ENCODE measurements around the gene COPS3. TPM values are rescaled to one million over a fixed set of nuclear protein-coding genes. Genes with fewer than 3 reads are reported as not detected.

The COPS3 gene
- total and polyA plus RNA-seq, 2 experiments from 2014 or later: 108 to 121 TPM

GRCh38 chr17:17241656-17242055, 39.4 kb downstream of the COPS3 start:
- H4K20me1 ChIP-seq (replicated peaks; ENCODE audit: insufficient read depth): peaks cover 2% of the 10 kb centered on the region; the same call in 1 of the 2 replicates

DNA sequence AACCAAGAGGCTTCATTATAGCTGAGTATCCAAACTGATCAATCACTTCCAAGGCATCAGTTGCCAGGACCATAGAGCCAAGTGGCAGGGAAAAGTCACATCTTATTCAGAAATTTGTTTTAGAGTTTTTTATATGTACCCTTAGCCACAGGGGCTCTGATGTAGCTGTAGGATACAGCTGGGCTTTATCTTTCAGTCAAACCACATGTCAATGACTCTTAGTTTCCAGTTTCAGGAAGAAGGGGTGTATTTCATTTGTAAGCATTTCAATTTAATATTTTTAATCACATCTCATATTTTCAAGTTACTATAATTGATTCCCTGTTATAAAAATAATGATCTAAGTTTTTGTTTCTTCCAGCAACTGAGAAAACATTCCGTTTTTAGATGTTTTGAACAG, 41.2 kb downstream of the COPS3 start:
- Histone ChIP-seq H3K4me2 (no peak overlapping the region), H3K4me1 (ENCODE audit: insufficient read depth) (peaks cover 10% of the 10 kb centered on the region), H3F3A (replicated peaks; ENCODE audit: low read depth) (0 out of 2 replicates have a peak, but pooled peaks cover 5% of the 10 kb centered on the region), H3K79me2 (replicated peaks; ENCODE audit: insufficient read depth) (peaks cover 20% of the 10 kb centered on the region), H3K27ac (ENCODE audit: low read depth) (no peak overlapping the region), H3K9me2 (ENCODE audit: insufficient read depth) (no peaks in the 10 kb centered on the region), H4K20me1 (replicated peaks; ENCODE audit: insufficient read depth) (peaks cover 7% of the 10 kb centered on the region; the same call in 1 of the 2 replicates), H3K4me3 (no peak overlapping the region), H3K27me3 (ENCODE audit: insufficient read depth) (no peaks in the 10 kb centered on the region), H3K36me3 (ENCODE audit: insufficient read depth) (no peaks in the 10 kb centered on the region), H2AFZ (no peak overlapping the region)
- Mint-ChIP-seq H3K27ac (no peak overlapping the region), H3K4me1 (peaks cover 16% of the 10 kb centered on the region), H3K27me3 (ENCODE audit: insufficient read depth, low read depth, poor library complexity) (peaks cover 9% of the 10 kb centered on the region), H3K4me3 (no peak overlapping the region), H3K36me3 (ENCODE audit: low read depth) (peaks cover 4% of the 10 kb centered on the region; the same call in 1 of the 3 replicates), H3K9me3 (no peaks in the 10 kb centered on the region)
- DNase-seq (ENCODE audit: low spot score): no peak
- no peak for ATAC-seq
- TF ChIP-seq ZNF114 (CRISPR knock-in tag; IDR thresholded peaks at IDR 0.05) (no peak), STAT1 (IDR thresholded peaks at IDR 0.05; ENCODE audit: unreplicated experiment) (no peak), EZH2phosphoT487 (IDR thresholded peaks at IDR 0.05; ENCODE audit: unreplicated experiment) (no peak), JUNB (IDR thresholded peaks at IDR 0.05; ENCODE audit: unreplicated experiment) (no peak)

More at GRCh38 chr17:17241656-17242055, 39.4 kb downstream of the COPS3 start:
- Mint-ChIP-seq H3K4me1 (peaks cover 3% of the 10 kb centered on the region; the same call in 1 of the 3 replicates), H3K9me3 (no peaks in the 10 kb centered on the region), H3K27ac (no peak overlapping the region), H3K27me3 (ENCODE audit: insufficient read depth, low read depth, poor library complexity) (peaks cover 3% of the 10 kb centered on the region), H3K36me3 (ENCODE audit: low read depth) (peaks cover 13% of the 10 kb centered on the region; the same call in 2 of the 3 replicates), H3K4me3 (no peak overlapping the region)
- no peak overlapping the region for H3K27ac ChIP-seq (ENCODE audit: low read depth)
- no peak for ATAC-seq
- no peak overlapping the region for H3K4me2 ChIP-seq
- H3K27me3 ChIP-seq (ENCODE audit: insufficient read depth): no peaks in the 10 kb centered on the region
- H3K4me3 ChIP-seq: no peak overlapping the region
- no peak overlapping the region for H2AFZ ChIP-seq
- no peaks in the 10 kb centered on the region for H3F3A ChIP-seq (replicated peaks; ENCODE audit: low read depth)
- no peaks in the 10 kb centered on the region; the same call in 1 of the 2 replicates for H3K36me3 ChIP-seq (ENCODE audit: insufficient read depth)
- H3K79me2 ChIP-seq (replicated peaks; ENCODE audit: insufficient read depth): peaks cover 2% of the 10 kb centered on the region; the same call in 1 of the 2 replicates
- H3K9me2 ChIP-seq (ENCODE audit: insufficient read depth): no peaks in the 10 kb centered on the region
- DNase-seq (ENCODE audit: low spot score): no peak
- TF ChIP-seq ZNF114 (CRISPR knock-in tag; IDR thresholded peaks at IDR 0.05): no peak
- TF ChIP-seq NANOG (IDR thresholded peaks at IDR 0.05; ENCODE audit: borderline replicate concordance): no peak
- TF ChIP-seq EZH2phosphoT487 (IDR thresholded peaks at IDR 0.05; ENCODE audit: unreplicated experiment): no peak
- no peak for TF ChIP-seq EZH2 (IDR thresholded peaks at IDR 0.05; ENCODE audit: low read depth, unreplicated experiment)
- no peak for TF ChIP-seq JUNB (IDR thresholded peaks at IDR 0.05; ENCODE audit: unreplicated experiment)
- no peak for TF ChIP-seq ZNF331 (CRISPR knock-in tag; IDR thresholded peaks at IDR 0.05; ENCODE audit: low read depth)
- no peak for TF ChIP-seq ETS1 (IDR thresholded peaks at IDR 0.05)
- TF ChIP-seq, protein P1, sequence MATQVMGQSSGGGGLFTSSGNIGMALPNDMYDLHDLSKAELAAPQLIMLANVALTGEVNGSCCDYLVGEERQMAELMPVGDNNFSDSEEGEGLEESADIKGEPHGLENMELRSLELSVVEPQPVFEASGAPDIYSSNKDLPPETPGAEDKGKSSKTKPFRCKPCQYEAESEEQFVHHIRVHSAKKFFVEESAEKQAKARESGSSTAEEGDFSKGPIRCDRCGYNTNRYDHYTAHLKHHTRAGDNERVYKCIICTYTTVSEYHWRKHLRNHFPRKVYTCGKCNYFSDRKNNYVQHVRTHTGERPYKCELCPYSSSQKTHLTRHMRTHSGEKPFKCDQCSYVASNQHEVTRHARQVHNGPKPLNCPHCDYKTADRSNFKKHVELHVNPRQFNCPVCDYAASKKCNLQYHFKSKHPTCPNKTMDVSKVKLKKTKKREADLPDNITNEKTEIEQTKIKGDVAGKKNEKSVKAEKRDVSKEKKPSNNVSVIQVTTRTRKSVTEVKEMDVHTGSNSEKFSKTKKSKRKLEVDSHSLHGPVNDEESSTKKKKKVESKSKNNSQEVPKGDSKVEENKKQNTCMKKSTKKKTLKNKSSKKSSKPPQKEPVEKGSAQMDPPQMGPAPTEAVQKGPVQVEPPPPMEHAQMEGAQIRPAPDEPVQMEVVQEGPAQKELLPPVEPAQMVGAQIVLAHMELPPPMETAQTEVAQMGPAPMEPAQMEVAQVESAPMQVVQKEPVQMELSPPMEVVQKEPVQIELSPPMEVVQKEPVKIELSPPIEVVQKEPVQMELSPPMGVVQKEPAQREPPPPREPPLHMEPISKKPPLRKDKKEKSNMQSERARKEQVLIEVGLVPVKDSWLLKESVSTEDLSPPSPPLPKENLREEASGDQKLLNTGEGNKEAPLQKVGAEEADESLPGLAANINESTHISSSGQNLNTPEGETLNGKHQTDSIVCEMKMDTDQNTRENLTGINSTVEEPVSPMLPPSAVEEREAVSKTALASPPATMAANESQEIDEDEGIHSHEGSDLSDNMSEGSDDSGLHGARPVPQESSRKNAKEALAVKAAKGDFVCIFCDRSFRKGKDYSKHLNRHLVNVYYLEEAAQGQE (IDR thresholded peaks at IDR 0.05; ENCODE audit: unreplicated experiment): no peak
- H3K4me1 ChIP-seq (ENCODE audit: insufficient read depth): no peaks in the 10 kb centered on the region
